HG02981 (cell line): ENCODE data around the gene PDLIM5.
A peak's percentile ranks its signal among the peaks of the same experiment; 100 is the strongest.
"Not testable (repeated sequence)": the region's sequence is repeated elsewhere in the genome, so short reads cannot be mapped to it uniquely, and the experiment has no call there.

Experiments
- ATAC-seq: cut with Tn5 transposase; IDR thresholded peaks from one replicate; pipeline ENCODE4 v1.9.1; 2021; ENCODE audit warnings: mild to moderate bottlenecking, moderate library complexity; ENCODE audit not compliant: unreplicated experiment

The PDLIM5 gene

DNA sequence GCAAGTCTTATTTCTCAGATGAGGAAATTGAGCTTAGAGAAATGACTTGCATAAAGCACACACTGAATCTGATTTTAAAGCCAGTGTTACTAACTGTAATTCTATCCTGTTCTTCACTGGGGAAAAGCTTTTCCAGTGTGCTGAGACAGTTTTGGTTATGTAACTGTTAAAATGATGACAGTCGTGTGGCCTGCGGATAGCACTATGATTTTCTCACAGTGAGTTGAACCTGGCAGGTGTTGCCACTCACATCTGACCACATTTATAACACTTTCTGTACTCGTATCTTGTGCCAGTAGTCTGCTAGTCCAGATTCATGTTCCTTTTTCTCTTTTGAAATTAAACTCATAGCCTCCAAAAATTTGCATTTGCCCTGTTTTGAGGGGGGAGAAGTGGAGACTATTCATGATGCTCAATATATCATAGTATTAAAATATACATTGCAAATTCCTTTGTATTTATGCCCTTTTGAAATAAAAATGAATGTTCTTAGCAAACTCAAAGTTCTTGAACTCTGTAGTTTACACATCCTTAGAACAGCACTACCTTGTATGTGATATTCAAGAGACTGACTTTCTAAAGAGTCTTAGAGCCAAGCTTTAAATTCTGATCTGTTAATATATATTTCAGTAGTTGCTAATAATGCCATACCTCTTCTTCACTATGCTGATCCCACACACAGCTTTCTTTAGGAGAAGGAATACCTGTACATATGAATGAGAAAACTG is 132.3 kb downstream of the PDLIM5 start:
- ATAC-seq = no peak

- ATAC-seq = no peak
Measured at GRCh38 chr4:94588896-94589693, 137.4 kb downstream of the PDLIM5 start.

- ATAC-seq = no peak
Measured at GRCh38 chr4:94590493-94590892, 138.8 kb downstream of the PDLIM5 start.

DNA sequence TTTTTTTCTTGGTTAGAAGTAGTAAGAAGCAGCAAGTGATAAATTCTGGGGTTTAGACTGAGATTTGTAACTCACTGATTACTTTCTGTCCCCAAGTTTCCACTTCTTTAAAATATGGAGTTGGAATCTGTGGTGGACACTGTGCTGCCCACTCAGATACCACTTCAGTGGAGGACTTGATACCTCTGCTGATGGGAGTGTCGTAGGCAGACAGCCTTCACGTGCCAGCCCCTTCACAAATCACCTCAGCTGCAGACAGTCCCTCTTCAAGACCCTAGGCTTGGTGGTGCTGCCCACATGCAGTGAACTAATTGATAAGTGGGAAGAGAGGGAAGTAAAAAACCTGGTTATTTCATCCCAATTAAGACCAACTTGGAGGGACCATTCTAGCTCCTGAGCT is 139.5 kb downstream of the PDLIM5 start:
- ATAC-seq = no peak

- ATAC-seq = no peak
Measured at GRCh38 chr4:94595013-94595412, 143.3 kb downstream of the PDLIM5 start.

DNA sequence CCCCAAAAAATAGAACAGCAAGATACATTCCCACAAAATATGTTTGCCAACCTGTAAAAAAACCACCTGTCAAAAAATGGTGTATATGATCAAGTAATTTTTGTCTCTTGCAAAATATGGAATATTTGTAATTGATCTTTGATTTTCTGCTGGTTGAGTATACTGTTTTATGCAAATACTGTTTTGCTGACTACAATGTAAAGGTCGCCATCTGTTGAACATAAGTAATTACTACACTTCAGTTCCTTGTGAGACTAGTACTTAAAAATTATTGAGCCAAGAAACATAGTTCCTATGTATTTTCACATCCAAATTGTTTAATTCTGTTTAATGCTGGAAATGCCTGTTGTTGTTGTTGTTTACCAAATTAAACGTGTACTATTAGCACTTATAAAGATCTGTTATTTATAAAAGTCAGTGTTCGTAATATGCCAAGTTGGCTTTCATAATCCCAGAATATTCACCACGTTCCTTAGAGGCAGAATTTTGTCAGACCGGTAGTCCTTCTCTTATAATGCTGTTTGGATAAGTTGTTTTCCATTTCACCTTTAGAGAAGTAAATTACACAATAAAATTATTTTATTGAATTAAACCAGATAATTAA is 144.2 kb downstream of the PDLIM5 start:
- peak; percentile 71 for ATAC-seq

- ATAC-seq = no peak
Measured at GRCh38 chr4:94598758-94599157, 147.0 kb downstream of the PDLIM5 start.

- ATAC-seq = no peak
Measured at GRCh38 chr4:94603170-94603747, 151.5 kb downstream of the PDLIM5 start.

- no peak for ATAC-seq
Measured at GRCh38 chr4:94605241-94605805, 153.6 kb downstream of the PDLIM5 start.

GRCh38 chr4:94610145-94610544 is 158.4 kb downstream of the PDLIM5 start:
- no peak for ATAC-seq

DNA sequence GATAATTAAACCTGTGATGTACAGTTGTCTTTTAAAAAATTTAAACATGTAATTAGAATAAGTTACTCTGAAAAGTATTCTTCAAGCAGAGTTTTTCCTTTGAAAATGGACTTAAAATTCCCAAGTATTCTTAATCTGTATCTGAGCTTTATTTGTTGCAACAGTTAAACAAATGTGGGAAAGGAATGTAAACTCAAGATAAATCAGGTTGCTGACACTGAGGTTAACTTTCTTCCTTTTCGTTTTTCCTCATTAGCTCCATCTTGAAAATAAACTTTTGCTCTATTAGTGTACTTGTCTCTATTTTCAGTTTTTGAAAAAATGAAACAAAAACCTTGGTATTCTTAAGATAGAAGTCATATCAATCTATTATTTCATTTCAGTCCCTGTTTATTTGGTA is 161.5 kb downstream of the PDLIM5 start:
- no peak for ATAC-seq

- ATAC-seq = no peak
Measured at GRCh38 chr4:94615451-94615850, 163.7 kb downstream of the PDLIM5 start.

GRCh38 chr4:94621491-94622080 is 169.8 kb downstream of the PDLIM5 start:
- ATAC-seq = peak; percentile 56

GRCh38 chr4:94623126-94623911 is 171.6 kb downstream of the PDLIM5 start:
- ATAC-seq = no peak

DNA sequence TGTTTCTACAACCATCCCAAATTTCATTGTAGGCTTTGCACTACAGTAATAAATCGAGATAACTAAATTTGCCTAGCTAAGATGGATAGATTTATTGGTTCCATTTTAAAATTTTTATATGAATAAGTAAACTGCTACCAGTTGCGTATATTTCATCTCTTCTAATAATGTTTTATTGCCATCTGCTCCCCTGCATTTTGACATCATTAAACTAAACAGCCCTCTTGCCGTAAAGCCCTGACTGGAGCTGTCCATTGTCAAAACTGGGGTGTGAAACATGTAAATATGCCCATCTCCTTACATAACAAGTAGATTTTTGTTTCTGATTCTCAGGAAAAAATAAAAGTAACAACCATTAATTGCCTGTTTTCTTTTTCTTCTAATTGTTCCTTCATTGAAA is 175.2 kb downstream of the PDLIM5 start:
- no peak for ATAC-seq

DNA sequence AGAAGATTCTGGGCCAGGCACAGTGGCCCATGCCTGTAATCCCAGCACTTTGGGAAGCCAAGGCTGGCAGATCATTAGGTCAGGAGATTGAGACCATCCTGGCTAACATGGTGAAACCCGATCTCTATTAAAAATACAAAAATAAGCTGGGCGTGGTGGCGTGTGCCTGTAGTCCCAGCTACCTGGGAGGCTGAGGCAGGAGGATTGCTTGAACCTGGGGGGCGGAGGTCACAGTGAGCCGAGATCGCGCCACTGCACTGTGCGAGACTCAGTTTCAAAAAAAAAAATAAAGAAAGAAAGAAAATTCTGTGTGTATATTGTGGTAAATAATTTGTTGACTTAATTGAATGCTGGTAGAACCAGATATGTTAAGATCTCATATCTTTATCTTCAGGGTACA is 177.3 kb downstream of the PDLIM5 start:
- not testable (repeated sequence) for ATAC-seq

DNA sequence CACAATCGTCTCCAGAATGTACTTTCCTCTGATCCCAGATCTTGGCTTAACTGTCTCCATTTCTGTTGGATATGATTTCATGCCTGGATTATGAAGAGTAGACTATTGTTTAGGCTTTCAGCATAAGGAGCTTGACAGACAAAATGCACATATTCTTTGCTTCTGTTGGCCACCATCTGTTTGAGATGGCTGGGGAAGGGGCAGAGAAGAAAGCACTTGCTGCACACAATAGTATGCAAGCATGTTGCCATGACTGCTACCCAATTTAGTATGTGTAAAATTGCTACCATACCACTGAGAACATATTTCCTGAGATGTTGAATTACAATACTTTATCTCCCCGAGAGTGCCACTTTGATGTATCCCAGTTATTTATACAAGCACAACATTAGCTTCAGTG is 178.1 kb downstream of the PDLIM5 start:
- no peak for ATAC-seq

DNA sequence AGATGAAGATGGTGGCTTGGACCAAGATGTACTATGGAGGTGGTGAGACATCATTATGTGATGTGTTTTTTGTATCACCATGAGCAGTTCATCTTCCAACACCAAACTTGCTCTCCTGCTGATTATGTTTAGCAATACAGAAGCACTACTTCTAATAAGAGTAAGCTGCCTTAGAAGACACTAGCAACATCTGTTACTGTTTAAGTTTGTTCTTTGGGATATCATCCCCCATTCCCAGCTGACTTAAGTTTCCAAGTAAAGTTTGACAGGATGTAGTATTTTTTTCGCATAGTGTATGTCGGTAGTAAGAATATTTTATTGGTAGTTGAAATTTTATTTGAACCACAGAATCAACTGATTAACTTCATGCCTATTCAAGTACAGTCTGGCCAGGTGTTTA is 182.5 kb downstream of the PDLIM5 start:
- no peak for ATAC-seq

- no peak for ATAC-seq
Measured at GRCh38 chr4:94635177-94635576, 183.4 kb downstream of the PDLIM5 start.

- ATAC-seq = no peak
Measured at GRCh38 chr4:94636004-94636403, 184.3 kb downstream of the PDLIM5 start.
